Measurements from ENCODE around the gene S1PR4. TPM values are rescaled to one million over a fixed set of nuclear protein-coding genes. Genes with fewer than 3 reads are reported as not detected.

Gene S1PR4
- total and polyA plus RNA-seq, 9 of the 15 experiments (the other 6 are each of a cell fraction or from before 2014, with no cell fraction given) = 0.27 TPM; not detected in 8

DNA sequence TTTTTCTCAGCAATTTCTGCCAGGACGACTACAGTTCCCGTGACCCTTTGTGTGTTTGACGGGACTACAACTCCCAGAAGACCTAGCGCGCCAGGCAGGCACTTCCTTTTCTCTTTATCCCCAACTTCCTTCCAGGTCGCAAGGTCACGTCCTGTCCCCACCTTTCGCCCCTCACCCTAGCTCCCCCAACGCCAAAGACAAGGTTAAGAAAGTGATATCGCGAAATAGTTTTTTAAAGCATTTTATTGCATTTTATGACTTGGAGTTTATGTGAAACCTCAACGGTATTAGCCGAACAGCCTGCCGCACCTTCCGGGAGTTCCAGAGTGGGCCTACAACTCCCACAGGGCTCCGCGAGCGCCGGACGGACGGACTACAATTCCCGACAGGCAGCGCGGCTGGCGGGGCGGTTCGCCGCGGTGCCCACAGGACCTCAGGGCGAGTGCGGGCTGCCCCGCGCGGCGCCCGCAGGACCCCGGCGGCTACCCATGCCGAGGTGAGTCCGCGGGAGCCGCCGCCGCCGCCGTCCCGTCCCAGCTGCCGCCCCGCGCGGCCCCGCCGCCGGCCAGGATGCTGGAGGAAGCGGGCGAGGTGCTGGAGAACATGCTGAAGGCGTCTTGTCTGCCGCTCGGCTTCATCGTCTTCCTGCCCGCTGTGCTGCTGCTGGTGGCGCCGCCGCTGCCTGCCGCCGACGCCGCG, 7.0 kb downstream of the S1PR4 start, which contains the start of gene NCLN (continued):
- TF ChIP-seq, protein P1, sequence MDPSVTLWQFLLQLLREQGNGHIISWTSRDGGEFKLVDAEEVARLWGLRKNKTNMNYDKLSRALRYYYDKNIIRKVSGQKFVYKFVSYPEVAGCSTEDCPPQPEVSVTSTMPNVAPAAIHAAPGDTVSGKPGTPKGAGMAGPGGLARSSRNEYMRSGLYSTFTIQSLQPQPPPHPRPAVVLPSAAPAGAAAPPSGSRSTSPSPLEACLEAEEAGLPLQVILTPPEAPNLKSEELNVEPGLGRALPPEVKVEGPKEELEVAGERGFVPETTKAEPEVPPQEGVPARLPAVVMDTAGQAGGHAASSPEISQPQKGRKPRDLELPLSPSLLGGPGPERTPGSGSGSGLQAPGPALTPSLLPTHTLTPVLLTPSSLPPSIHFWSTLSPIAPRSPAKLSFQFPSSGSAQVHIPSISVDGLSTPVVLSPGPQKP (CRISPR knock-in tag; IDR thresholded peaks at IDR 0.05) = no peak
- TF ChIP-seq, protein P2, sequence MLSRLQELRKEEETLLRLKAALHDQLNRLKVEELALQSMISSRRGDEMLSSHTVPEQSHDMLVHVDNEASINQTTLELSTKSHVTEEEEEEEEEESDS (CRISPR knock-in tag; IDR thresholded peaks at IDR 0.05) = no peak
- no peak for TF ChIP-seq ZNF140 (CRISPR knock-in tag; IDR thresholded peaks at IDR 0.05)
- TF ChIP-seq EP400 (IDR thresholded peaks at IDR 0.05) = peak; percentile 76
- TF ChIP-seq SNRNP70 (optimal IDR thresholded peaks at IDR 0.05; ENCODE audit: low read depth, low read length) = no peak
- TF ChIP-seq, protein P3, sequence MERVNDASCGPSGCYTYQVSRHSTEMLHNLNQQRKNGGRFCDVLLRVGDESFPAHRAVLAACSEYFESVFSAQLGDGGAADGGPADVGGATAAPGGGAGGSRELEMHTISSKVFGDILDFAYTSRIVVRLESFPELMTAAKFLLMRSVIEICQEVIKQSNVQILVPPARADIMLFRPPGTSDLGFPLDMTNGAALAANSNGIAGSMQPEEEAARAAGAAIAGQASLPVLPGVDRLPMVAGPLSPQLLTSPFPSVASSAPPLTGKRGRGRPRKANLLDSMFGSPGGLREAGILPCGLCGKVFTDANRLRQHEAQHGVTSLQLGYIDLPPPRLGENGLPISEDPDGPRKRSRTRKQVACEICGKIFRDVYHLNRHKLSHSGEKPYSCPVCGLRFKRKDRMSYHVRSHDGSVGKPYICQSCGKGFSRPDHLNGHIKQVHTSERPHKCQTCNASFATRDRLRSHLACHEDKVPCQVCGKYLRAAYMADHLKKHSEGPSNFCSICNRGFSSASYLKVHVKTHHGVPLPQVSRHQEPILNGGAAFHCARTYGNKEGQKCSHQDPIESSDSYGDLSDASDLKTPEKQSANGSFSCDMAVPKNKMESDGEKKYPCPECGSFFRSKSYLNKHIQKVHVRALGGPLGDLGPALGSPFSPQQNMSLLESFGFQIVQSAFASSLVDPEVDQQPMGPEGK (CRISPR knock-in tag; IDR thresholded peaks at IDR 0.05; ENCODE audit: borderline replicate concordance) = no peak
- TF ChIP-seq ZNF76 (CRISPR knock-in tag; IDR thresholded peaks at IDR 0.05; ENCODE audit: borderline replicate concordance) = peak; percentile 37; the same call in 1 of the 2 replicates
- TF ChIP-seq MTA1 (IDR thresholded peaks at IDR 0.05; ENCODE audit: borderline replicate concordance) = no peak
- no peak for TF ChIP-seq ZNF3 (CRISPR knock-in tag; IDR thresholded peaks at IDR 0.05)
- TF ChIP-seq SMAD4 (CRISPR knock-in tag; conservative IDR thresholded peaks at IDR 0.05) = peak; percentile 52; the same call in 1 of the 2 replicates
- no peak for TF ChIP-seq ZNF134 (CRISPR knock-in tag; conservative IDR thresholded peaks at IDR 0.05)
- TF ChIP-seq SRF (CRISPR knock-in tag; IDR thresholded peaks at IDR 0.05) = no peak
- TF ChIP-seq XRCC4 (IDR thresholded peaks at IDR 0.05; ENCODE audit: extremely low read depth, insufficient read depth, insufficient read length) = no peak
- TF ChIP-seq, protein P4, sequence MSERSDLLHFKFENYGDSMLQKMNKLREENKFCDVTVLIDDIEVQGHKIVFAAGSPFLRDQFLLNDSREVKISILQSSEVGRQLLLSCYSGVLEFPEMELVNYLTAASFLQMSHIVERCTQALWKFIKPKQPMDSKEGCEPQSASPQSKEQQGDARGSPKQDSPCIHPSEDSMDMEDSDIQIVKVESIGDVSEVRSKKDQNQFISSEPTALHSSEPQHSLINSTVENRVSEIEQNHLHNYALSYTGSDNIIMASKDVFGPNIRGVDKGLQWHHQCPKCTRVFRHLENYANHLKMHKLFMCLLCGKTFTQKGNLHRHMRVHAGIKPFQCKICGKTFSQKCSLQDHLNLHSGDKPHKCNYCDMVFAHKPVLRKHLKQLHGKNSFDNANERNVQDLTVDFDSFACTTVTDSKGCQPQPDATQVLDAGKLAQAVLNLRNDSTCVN (CRISPR knock-in tag; IDR thresholded peaks at IDR 0.05) = 0 out of 2 replicates have a peak, but pooled peaks have one; percentile 44
- TF ChIP-seq, protein P5, sequence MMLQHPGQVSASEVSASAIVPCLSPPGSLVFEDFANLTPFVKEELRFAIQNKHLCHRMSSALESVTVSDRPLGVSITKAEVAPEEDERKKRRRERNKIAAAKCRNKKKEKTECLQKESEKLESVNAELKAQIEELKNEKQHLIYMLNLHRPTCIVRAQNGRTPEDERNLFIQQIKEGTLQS (IDR thresholded peaks at IDR 0.05) = no peak
- TF ChIP-seq, protein P5 (CRISPR knock-in tag; conservative IDR thresholded peaks at IDR 0.05) = no peak
- TF ChIP-seq FOSL1 (tag; conservative IDR thresholded peaks at IDR 0.05) = 0 out of 2 replicates have a peak, but pooled peaks have one; percentile 32
- no peak for TF ChIP-seq KAT2B (IDR thresholded peaks at IDR 0.05; ENCODE audit: low read depth, low read length)
- TF ChIP-seq ZNF263 (CRISPR knock-in tag; IDR thresholded peaks at IDR 0.05; ENCODE audit: borderline replicate concordance) = no peak
- TF ChIP-seq, protein P6, sequence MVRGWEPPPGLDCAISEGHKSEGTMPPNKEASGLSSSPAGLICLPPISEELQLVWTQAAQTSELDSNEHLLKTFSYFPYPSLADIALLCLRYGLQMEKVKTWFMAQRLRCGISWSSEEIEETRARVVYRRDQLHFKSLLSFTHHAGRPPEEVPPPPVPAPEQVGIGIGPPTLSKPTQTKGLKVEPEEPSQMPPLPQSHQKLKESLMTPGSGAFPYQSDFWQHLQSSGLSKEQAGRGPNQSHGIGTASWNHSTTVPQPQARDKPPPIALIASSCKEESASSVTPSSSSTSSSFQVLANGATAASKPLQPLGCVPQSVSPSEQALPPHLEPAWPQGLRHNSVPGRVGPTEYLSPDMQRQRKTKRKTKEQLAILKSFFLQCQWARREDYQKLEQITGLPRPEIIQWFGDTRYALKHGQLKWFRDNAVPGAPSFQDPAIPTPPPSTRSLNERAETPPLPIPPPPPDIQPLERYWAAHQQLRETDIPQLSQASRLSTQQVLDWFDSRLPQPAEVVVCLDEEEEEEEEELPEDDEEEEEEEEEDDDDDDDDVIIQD (CRISPR knock-in tag; IDR thresholded peaks at IDR 0.05) = no peak
- TF ChIP-seq ZNF124 (CRISPR knock-in tag; IDR thresholded peaks at IDR 0.05) = no peak

All from K562 (cell line).